HG02973 (cell line): Measurements from ENCODE around the gene UBA5.
"Not testable (repeated sequence)": the region's sequence is repeated elsewhere in the genome, so short reads cannot be mapped to it uniquely, and the experiment has no call there.

ENCODE experiments used
- ATAC-seq: cut with Tn5 transposase; IDR thresholded peaks from one replicate; pipeline ENCODE4 v1.9.1; 2021; ENCODE audit warnings: moderate library complexity; ENCODE audit not compliant: unreplicated experiment

Gene UBA5

DNA sequence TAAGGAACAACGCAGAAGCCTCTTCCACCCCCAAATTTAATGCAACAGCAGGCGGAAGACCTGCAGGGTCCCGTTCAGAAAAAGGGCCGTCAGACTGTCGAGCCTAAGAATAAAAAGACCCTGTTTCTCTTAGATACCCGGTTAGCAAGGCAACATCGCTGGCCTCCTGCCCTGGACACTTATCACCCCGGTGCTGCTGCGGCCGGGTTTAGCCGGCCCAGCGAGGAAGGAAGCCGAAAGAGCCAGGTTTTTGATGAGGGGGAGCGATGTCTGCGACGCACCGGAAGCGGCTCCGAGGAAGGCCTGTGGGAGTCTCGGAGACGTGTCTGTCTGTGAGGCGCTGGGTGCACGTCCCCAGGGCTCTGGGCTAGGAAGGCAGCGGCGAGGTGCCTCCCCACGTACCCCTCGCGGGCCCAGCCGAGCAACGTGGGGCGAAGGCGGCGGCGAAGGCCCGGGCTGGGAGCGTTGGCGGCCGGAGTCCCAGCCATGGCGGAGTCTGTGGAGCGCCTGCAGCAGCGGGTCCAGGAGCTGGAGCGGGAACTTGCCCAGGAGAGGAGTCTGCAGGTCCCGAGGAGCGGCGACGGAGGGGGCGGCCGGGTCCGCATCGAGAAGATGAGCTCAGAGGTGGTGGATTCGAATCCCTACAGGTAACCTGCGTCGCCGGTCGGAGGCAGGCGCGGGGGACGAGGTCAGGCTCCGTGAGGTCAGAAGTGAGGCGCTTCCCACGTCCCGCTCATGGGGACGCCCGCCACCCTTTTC lies at the start of gene UBA5:
UBA5 (plus strand) TSS at position 278 of the 759 bp plus-strand sequence; CDS start at position 487, 209 bp downstream.
- ATAC-seq, result peak; percentile 56

DNA sequence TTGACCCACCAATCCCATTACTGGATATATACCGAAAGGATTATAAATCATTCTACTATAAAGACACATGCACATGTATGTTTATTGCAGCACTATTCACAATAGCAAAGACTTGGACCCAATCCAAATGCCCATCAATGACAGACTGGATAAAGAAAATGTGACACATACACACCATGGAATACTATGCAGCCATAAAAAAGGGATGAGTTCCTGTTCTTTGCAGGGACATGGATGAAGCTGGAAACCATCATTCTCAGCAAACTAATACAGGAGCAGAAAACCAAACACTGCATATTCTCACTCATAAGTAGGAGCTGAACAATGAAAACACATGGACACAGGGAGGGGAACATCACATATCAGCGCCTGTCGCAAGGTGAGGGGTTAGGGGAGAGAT lies 44.8 kb upstream of the UBA5 start:
- ATAC-seq, result not testable (repeated sequence)

DNA sequence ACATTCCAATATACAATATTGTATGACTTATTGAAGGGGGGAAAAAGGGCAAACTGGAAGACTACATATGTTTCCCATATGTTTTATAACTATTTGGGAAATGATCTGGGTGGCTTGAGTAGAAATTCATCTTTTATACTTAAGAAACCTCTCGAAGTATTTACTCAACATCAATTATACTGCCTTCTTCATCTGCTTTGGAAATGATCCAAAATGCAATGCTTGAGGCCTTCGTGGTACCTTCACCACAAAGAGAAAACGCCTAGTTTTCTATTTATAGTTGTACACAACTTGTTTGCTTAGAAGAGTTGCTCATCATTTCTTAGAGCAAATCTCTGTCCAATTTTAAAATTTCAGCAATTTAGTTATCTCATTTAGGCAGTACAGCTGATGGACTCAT lies 44.2 kb upstream of the UBA5 start:
- ATAC-seq, result no peak

DNA sequence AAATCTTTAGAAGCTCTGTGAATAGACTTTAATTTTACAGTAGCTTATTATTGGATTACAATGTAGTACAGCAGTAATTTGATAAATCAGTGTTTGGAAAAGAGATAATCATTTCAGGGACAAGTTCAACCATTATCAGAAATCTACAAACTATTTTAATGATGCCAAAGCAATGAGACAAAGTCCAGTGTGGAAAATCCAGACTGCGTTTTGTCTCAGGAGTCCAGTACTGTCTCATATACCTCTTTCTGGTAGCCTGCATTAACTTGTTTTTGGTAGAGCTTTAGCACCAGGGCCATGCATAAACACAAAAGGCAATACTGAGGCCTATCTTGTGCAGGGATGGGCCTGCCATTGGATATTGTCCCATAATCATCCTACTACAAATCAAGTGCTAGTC lies 43.3 kb upstream of the UBA5 start:
- ATAC-seq, result no peak

DNA sequence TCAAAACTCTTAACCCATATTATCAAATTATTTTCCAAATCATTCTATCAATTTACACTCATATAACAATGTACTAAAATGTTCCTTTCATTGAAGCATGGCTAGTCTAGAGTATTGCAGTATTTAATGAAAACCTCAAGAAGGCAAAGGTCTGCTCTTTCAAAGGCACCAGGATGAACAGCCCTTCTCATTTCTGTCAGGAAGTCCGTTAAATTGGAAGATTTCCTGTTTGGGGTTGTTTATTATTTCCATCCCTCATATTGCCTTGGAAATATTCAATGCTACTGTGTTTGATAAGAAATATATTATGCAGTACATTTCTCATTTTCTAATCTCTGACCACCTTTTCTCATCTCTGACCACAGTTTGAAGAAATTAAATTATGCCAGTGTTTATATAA lies 38.0 kb upstream of the UBA5 start:
- no peak for ATAC-seq

DNA sequence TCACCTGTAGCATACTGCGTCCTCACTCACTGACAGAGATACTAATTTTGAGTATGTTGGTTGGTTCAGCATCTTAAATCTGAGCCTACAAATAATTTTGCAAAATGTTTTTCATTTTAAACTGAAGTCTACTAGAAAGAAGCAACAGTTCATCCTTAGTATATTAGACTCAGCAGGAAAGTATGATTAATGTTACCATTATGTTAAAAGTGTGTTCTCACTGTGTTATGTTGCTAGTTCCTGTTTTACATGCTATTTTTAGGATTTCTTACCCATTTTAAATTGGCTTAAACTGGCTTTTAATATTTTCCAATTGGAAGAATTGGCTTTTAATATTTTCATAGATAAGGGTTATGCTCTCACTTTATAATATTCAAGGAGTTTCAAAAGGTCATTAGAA lies 37.4 kb upstream of the UBA5 start:
- ATAC-seq, result no peak

DNA sequence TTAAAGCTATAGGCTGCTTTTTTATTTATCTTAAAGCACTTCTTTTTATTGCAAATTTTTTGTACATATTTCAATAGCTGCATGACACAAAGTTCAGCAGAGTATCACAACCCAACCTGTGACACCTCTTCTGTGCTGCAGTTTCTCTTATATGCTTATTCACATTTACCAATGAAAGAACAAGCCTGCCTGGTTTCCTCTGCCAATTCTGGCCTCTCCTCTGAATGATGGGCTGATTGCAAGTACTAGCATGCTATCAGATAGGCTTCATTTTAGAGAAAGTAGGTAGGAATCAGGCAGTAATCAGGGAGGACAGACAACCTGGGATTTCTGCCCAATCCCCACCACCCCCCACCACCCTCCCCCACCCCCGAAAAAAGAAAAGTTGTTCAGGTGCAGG lies 36.5 kb upstream of the UBA5 start:
- no peak for ATAC-seq

DNA sequence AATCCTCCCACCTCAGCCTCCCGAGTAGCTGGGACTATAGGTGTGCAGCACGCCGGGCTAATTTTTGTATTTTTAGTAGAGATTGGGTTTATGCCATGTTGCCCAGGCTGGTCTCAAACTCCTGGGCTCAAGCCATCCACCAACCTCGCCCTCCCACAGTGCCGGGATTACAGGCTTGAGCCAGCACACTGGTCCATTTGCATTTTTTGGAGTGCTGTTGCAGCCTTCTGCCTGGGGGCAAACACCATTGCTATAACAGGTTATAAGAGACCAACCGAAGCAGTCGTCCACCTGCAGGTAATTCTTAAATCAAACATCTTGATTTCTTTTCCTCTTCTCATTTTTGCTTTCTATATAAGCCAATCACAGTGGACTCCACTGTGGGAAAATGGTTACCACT lies 35.3 kb upstream of the UBA5 start:
- no peak for ATAC-seq

DNA sequence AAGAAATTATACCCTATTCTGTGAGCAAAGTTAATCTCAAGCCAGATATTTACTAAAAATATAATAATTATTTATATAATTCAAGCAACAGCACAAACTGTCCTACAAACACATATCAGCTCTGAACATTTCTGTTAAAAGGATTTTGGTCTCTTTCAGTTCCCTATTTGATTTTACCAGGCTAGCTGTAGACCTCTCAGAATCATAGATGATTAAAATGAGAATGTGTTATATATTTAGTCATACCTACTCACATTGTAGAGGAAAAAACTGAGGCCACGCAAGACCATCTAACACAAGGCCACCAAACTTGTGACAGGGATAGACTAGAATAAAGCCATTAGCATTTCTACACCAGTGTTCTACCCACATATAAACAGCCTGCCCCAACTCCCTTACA lies 34.5 kb upstream of the UBA5 start:
- peak; percentile 87 for ATAC-seq

DNA sequence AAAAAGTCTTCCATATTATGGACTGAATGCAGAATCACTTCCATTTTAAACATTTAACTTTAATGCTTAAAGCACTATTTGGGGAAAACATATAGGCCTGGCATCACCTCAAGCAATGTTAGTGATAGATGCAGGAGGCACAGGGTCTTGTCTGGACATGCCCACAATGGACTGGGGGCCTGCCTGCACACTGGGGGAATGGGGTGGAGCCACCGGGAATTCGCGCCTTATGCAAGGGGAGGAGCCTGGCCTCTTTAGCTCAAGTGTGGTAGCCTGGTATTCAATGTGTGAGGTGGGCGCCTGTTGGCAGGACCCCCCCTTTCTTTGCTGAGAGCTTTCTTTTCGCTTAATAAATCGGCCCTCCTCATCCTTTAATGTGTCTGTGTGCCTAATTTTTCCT lies 33.2 kb upstream of the UBA5 start:
- no peak for ATAC-seq

DNA sequence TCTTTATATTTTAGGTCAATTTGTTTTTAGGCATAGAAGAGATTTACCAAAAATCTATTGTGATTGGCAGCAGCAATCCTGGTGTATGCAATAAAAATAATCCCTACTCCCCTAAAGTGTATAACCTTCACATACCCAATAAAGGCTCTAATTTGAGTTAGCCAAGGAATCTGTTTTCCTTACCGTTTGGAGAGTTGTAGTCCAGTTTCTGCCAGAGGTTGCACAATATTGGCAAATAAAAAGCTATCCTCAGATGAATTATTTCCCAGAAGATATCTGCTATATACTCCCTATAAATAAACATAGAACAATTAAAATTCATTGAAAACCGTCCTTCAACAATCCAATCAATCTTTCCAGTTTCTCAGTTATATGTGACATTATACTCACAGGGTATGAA lies 32.0 kb upstream of the UBA5 start:
- ATAC-seq, result no peak

DNA sequence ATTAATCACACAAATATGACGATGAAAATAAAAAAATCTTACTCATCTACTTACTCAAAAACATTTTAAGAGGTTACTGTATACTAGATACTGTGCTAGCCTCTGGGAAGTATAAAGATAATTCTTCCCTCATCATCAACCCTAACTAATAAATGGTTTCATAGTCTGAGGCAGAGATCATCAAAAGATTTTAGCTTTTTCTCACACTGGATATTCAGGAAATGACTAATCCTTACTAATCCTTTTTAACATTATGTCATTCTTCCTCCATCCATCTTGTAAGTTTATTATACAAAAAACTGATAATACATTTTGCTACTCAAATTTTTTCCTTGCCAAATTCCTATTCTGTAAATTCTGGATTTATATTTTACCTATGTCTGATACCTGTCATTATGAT lies 30.2 kb upstream of the UBA5 start:
- ATAC-seq, result no peak

DNA sequence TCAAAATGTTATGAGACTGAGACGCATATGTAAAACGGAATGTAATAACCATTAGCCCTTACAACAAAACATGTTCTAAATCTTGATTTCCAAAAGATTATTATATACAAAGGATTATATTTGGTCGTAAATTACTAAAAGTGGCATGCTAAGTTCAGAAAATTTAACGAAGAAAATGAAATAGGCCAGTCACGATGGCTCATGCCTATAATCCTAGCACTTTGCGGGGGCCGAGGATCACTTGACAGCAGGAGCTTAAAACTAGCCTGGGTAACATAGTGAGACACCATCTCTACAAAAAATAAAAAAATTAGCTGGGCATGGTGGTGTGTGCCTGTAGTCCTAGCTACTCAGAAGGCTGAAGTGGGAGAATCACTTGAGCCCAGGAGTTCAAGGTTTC lies 29.5 kb upstream of the UBA5 start:
- no peak for ATAC-seq

DNA sequence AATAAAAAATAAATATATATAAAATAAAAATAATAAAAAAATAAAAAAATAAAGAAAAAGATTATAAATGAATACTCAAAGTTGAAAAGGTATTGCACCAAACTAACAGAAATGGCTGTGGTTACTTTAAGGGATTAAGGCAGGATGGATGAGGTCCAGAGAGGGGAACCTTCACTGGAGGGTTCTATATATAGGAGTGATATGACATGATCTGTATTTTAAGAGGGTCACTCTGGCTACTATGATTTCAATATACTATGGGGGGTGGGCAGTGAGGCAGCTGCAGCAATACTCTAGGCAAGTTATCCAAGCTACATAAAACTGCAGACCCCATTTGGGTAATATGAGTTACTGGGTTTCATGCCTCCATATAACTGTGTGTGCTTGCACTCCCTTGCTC lies 25.1 kb upstream of the UBA5 start:
- ATAC-seq, result no peak

DNA sequence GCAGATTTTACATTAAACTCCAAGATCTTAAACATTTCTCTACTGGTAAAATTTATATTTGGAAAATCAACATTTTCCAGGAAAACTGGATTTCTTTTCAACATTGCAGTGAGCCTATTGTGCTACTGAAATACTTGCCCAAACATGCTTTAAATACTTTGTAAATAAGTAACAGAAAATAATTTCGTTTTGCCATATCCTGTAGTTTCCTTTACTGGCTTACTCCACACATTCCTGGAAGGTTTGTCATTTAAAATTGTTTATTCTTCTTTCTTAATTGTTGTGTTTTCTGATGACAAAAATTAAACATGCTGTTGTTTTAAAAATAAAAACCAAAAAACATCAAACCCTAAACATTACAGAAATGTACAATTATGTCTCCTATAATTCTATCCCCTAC lies 22.5 kb upstream of the UBA5 start:
- no peak for ATAC-seq

DNA sequence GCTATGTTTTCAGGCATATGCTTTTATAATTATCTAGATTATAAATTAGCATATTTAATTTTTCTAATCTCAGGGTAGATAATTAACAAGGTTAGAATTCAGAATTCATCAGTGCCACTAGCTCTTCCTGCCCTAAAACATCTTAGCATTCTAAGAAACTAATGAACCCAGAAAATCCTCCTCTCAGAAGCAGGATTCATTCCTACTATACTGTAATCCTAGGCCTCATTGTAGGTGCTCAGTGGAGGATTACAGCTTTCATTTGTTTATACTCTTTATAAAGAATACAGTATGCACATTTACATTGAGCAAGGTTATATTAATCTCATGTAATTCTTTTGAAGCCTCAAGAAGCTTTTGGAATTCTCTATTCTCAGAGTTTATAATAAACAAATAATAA lies 21.4 kb upstream of the UBA5 start:
- ATAC-seq, result no peak

DNA sequence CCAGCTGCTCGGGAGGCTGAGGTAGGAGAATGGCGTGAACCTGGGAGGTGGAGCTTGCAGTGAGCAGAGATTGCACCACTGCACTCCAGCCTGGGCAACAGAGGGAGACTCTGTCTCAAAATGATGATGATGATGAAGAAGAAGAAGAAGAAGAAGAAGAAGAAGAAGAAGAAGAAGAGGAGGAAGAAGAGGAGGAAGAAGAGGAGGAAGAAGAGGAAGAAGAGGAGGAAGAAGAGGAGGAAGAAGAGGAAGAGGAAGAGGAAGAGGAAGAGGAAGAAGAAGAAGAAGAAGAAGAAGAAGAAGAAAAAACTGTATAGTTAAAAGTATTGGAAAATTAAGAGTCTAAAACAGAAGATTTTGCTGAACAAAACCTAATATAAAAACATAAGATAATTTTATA lies 18.7 kb upstream of the UBA5 start:
- not testable (repeated sequence) for ATAC-seq

DNA sequence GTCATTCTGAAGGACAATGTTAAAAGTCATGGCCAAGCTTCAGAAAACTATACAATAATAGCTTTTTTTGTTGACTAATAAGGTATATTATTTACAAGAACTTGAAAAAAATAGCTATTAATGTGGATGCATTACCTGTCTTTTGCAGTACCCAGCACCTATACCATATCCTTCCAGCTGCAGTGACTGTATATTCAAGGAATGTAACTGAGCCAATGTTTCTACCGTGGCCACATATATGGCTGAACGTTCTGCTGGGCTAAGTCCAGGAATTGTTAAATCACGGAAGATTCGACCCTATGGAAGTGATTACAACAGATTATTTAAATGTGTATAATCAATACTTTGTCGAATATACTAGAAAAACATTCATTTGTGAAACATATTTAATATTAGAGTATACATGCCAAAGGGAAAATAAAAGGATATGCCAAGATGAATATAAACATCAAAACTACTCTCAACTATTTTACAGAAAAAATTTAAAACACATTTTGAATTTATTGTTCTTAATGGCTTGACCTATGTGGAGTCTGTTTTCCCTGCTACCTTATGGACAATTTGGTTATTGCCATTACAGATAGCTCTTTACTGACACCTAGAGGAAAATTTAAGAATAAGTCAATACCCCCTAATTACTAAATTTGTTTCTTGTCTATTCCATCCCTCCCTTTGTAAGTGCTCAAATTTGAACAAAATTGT lies 18.1 kb upstream of the UBA5 start:
- ATAC-seq, result no peak

DNA sequence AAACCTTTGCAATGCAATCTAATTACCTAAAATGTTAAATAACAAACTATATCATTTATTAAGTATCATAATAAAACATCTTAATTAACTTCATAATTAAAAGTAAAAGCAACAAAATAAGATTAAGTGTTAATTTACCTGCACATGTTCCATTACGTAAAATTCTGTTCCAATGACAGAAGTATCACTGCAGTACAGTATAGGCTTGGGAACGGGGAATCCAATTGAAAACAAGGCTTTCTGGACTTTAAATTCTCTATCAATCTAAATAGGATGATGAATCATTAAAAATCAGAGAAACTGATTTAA lies 17.6 kb upstream of the UBA5 start:
- no peak for ATAC-seq

DNA sequence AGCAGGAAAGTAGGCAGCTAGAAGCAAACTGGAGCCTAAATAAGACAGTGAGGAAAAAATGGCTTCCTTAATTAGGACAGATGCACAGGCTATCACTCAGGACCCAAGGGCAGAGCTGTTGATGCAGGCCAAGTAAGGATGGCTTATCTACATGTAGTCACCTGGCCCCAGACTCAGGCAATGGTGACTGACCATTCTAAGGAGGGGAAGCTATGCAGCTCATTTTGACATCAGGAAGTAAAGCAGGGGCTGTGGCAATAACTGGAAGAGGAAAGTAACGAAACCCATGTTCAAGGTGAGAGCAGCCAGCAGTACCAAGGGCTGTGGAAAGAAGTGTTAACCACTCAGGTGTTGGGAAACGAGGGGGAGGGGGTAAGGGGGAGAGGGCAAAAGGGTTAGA lies 16.8 kb upstream of the UBA5 start:
- no peak for ATAC-seq

DNA sequence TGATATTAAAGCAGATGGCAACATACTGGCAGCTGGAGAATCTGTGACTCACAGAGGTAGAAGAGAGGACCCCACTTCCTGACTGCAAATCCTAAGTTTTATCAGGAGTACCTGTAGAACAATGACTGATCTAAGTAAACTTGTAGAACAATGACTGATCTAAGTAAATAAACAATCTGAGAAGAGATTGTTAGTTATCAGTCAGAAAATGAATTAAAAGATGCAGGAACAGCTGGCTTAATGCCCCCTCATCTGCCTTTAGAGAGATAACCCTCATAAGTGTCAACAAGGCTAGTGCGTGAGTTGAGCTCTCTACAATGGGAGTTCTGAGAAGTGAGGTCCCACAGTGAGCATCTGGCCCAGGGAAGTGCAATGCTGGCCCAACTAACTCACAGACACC lies 15.1 kb upstream of the UBA5 start:
- no peak for ATAC-seq

DNA sequence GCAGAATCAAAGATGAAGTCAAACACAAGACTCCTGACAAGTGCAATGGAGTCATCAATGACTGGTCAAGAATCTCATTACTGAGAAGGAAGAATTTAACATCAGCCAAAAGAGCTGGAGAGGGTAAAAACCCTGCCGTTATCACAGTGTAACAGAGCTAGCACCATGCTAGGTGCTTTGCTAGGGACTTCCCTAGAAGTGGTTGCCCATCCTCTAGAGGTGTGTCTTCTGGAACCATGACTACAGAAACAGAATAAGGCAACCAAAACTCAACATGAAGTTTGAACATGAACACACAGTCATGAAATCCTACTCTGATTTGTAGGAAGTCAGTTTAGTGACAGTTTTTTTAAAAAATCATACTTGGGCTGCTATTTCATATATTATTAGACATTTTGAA lies 10.0 kb upstream of the UBA5 start:
- peak; percentile 58 for ATAC-seq
